Spleen (tissue), 7 donors: Measurements from ENCODE around the gene ZNF536.

ENCODE experiments used
- CTCF ChIP-seq, 11 experiments: fragments of 200-600 bp in 7 of 11; fragments of 450-650 bp in 4 of 11; sonication (generic) in 4 of 11; IDR thresholded peaks in 8 of 11; conservative IDR thresholded peaks in 3 of 11; 1 replicate in 7 of 11; 2 replicates in 4 of 11; pipeline versions ENCODE4 v1.4.0 to v1.8.0; 2016 to 2021; ENCODE audit warnings: antibody characterized with exemption in 11 of 11, inconsistent platforms in 4 of 11, mild to moderate bottlenecking in 1 of 11
- POLR2A ChIP-seq, 3 donors: fragments of 450-650 bp; IDR thresholded peaks; one replicate each; pipeline ENCODE4 v1.5.1; 2017; ENCODE audit warnings: antibody characterized with exemption in 3 of 3, mild to moderate bottlenecking in 1 of 3
- donor health status: DM: no; HTN: no; CAD: no; lungs with moderate emphysema.
- donor health status: DM: no; HTN: no; CAD: no.
- donor health status: DM: no; HTN: no; CAD: no.

DNA sequence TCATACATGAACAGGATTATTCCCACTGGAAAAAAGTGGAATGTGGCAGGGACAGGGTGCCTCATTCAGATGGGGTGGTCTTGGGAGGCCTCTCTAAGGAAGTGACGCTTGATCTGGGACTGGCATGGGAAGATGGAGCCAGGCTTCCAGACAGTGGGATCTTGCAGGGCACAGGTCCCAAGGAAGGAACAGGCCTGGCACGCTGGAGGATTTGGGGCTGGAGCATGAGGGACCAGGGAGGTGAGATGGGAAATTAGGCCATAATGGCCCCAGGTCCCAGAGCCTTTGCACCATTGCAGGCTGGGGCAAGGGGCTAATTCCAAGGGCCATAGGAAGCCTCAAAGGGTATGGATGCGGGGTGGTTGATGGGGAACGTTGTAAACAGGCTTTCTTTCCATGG is 9.2 kb downstream of the ZNF536 start:
- TF ChIP-seq CTCF (IDR thresholded peaks at IDR 0.05 in 8 of 11, conservative IDR thresholded peaks at IDR 0.05 in 3 of 11), result no peak
- TF ChIP-seq POLR2A (IDR thresholded peaks at IDR 0.05), result no peak
